HG02870 (cell line): ENCODE results near the gene SLC5A1.
"Not testable (repeated sequence)": the region's sequence is repeated elsewhere in the genome, so short reads cannot be mapped to it uniquely, and the experiment has no call there.

Source experiments
- ATAC-seq: cut with Tn5 transposase; IDR thresholded peaks from one replicate; pipeline ENCODE4 v1.9.1; 2021; ENCODE audit warnings: mild to moderate bottlenecking, moderate library complexity; ENCODE audit not compliant: unreplicated experiment

Gene SLC5A1

GRCh38 chr22:32142600-32142999 is 99.5 kb downstream of the SLC5A1 start:
- no peak for ATAC-seq

- no peak for ATAC-seq
Measured at GRCh38 chr22:32144496-32145274, 101.6 kb downstream of the SLC5A1 start.

DNA sequence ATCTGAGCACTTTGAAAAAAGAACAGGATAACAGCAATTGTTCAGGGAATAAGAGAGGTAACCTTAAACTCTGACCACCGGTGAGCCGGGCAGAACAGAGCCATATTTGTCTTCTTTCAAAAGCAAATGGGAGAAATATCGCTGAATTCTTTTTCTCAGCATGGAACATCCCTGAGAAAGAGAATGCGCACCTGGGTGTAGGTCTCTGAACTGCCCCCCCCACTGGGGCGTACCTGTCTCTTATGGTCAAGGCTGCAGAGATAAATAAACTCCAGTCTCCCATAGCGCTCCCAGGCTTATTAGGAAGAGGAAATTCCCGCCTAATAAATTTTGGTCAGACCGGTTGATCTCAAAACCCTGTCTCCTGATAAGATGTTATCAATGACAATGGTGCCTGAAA is 104.1 kb downstream of the SLC5A1 start:
- not testable (repeated sequence) for ATAC-seq

DNA sequence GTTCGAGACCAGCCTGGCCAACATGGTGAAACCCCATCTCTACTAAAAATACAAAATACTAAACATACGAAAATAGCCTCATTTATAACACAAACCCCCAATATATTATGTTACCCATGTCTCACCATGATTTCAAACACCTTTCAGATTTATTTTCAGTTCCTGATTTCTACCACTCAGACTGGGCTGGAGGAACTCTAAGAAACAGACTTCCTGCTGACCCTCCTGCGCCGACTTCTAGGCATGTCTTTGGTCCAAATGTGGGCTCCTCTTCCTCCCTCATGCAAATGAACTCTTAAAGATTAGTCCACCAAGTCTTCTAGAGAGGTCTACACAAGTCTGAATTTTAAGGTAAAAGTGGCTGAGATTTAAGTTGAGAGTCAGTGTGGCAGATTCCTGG is 105.3 kb downstream of the SLC5A1 start:
- ATAC-seq, result not testable (repeated sequence)

- ATAC-seq, result not testable (repeated sequence)
Measured at GRCh38 chr22:32150647-32151046, 107.6 kb downstream of the SLC5A1 start.

DNA sequence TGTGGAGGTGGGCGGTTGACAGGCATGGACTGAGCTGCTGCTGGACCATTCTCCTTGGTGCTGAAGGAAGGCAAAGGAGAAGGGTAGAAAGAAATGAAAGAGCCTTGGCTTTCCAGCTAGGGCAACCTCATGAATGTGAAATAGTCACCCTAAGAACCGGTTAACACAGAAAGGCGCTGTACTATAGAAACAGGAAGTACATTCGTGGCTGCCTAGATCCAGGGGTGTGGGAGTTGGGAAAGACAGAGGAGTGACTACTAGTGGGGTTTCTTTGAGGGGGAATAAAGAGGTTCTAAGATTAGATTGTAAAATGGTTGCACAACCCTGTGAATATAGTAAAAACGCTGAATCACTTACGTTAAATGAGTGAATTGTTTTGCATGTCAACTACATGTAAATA is 108.6 kb downstream of the SLC5A1 start:
- not testable (repeated sequence) for ATAC-seq

GRCh38 chr22:32154727-32155126 is 111.7 kb downstream of the SLC5A1 start:
- ATAC-seq, result not testable (repeated sequence)

GRCh38 chr22:32157632-32158031 is 114.6 kb downstream of the SLC5A1 start:
- not testable (repeated sequence) for ATAC-seq

DNA sequence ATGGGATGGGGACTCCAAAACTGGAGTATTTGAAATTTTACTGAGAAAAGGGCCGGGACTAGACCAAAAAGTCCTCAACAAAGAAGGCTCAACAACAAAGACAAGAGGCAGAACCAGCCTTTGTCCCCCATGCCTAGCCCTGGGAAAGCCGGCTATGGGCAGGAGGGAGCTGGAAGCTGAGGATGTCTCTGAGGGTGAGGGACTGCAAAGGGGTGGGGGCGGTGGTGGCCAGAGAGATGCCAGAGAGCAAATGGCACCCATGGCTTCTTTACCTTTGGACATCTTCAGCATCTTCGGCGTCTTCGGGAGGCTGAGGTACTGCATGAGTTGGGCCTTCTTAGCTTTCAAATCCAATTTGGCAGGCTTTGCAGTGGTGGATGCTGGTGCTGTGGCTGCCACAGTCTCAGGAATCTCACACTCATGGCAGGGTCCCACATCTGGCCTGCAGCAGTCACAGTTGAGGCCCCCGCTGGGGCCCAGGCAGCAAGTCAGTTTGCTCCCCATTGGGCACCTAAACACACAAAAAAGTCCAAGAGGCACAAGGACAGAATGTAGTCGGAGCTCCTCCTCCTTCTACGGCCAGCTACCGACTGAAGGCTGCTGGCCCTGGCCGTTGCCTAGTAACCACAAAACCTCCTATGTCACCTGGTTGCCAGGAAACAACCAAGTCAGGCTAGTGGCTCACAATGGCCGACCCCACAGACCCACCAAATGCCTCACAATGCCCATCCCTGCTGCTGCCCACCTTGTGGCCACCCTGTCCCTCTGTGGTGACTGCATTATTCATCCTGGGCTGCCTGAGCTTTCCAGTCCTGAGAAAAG is 115.9 kb downstream of the SLC5A1 start, which contains the start of gene C22orf42:
C22orf42 (minus strand) TSS at position 592 of the 822 bp plus-strand sequence; CDS start at position 504, 88 bp downstream.
- no peak for ATAC-seq

- not testable (repeated sequence) for ATAC-seq
Measured at GRCh38 chr22:32160411-32160810, 117.3 kb downstream of the SLC5A1 start.
